Brain pericyte (primary cell): ENCODE measurements around the gene SCFD2.
"Not testable (repeated sequence)": the region's sequence is repeated elsewhere in the genome, so short reads cannot be mapped to it uniquely, and the experiment has no call there.

Experiments used
- DNase-seq: peaks from one replicate; pipeline ENCODE4 v3.0.0-alpha.2; 2012; ENCODE audit warnings: low read depth, low spot score

SCFD2 gene

DNA sequence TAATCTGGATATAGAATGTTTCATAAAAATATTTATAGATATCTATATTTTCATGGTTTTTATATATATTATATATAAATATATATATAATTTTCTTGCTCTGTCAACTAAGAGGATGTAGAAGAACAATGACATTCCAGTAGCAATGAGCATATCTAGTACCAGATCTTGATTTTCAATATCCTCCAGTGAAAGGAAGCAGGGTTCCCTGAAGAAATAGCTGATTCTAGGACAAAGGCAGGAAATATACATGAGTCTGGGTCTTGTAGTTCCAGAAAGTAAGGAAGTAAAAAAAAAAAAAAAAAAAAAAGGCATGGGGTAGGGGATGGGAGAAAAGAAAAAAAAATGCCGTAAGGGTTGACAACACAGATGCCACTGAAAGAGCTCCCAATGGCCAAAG lies 262.4 kb downstream of the SCFD2 start:
- no peak for DNase-seq

DNA sequence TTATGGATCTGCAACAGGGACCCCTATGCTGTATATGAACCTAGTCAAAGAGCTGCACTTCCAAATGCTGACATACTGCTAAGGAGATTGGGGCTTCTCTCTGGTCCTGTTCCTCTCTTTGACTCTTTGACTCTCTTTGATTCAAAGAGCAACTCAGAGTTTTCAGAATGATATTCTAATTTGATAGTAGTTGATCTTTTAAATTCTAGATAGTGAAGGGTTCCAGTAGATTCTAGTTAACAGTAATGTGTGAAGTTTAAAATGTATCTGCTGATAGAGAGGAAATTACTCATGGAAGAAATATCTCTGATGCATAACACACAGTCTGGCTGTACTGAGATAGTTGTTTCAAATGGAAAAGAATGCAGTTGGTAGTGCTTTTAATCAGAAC lies 264.7 kb downstream of the SCFD2 start:
- no peak for DNase-seq

DNA sequence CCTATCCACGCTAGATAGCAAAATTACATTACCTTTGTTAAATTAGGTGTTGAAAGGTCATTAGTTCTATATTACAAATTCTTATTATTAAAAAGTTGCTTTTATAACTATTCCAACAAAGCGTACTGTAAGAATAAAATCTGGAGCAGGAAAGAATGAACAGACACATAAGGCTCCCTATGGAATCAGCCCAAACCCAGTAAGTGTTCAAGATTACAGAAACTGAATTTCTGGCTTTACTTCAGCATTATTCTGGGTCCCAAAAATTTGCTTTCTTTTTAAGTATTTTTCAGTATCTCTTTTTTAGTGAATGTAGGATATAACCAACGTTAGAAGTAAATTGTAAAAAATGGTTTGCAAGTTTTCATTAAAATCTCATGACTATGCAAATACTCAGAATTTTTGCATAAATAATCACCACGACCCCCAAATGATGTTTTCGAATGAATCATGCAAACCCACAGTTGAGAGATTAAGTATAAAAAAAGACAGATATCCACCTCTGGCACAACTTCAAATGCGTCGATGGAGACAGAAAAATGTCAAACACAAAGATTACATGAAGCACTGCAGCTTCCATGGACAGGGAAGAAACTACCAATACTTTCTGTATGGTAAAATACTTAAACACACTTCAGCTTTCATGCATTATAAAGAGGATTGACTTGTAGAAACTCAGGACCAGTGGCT lies 265.2 kb downstream of the SCFD2 start:
- DNase-seq: no peak

DNA sequence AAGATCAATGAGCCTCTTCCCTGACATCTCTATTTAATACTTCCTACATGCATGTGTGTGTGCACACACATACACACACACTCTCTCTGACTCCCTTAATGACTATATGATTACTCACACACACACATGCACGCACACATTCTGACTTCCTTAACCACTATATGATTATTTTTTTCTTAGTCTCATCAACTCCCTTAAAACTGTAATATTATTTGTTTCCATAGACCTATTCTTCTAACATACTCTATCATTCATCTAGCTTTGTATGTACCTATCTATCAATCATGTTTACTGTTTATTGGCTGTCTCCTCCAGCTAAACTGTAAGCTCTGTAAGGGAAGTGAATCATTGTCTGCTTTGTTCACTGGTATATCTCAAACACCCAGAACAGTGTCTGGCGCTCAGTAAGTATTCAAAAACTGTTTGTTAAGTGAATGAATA lies 267.2 kb downstream of the SCFD2 start:
- no peak for DNase-seq

DNA sequence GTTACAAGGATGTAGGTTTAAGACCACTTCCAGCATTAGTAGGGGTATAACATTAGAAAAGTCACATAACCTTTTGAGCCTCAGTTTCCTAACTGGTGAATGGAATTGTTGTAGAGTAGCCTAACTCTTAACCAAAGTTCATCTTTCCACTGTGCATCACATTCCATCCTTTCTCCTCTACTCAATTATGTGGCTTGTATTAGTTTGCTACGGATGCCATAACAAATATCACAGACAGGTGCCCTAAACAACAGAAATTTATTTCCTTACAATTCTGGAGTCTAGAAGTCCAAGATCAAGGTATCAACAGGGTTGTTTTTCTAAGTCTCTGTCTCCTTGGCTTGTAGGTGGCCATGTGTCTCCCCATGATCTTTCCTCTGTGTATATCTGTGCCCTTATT lies 271.8 kb downstream of the SCFD2 start:
- DNase-seq: no peak

DNA sequence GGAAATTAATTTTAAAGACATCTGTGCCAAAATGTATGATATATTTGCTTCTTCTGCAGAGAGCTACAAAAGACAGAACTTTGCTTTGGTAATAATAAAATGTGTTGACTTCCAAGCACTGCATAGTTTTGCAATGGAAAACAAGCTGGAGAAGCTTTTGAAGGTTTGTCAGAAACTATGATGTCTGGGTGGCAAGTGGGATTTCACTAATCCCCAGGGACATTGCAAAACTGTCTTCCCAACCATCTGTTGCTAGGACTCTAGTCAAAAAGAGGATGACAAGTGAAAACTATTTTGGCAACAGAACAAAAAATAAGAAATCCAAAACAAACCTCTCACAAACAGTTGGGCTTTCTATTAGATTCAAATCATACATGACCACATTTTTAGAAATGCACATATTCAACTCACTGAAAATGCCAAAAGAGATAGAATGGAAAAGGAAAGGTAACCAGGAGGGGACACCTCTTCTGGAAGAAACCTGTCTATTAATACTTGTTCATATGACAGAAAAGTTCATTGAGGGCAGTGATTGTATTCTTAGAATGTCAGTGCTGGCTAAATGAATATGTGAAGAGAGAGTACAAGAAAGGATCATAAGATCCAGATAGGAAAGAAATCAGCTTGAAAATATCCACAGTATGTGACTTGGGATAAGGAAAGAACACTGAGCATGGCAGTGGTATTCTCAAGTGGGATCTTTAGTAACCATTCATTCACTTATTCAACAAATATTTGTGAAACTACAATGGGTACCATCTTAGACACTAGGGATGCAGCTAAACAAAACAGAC lies 275.7 kb downstream of the SCFD2 start:
- no peak for DNase-seq

DNA sequence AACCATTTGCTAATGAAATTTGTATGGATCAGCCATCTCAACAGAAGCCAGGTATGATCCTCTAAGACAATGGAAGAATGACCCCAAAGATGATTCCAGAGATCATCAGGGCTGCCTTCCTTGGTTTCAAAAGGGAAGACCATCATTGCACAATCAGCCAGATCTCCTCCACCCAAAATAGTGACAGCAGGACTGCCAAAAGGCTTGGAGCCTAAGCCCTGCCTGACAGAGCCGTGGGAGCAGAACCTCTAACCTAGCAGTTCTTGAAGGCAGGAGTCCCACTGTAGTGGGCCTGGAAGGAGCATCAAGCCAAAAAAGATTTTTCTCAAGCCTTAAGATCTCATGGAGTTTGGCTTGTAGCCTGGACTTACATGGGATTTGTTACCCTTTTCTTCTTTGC lies 277.7 kb downstream of the SCFD2 start:
- DNase-seq: no peak

DNA sequence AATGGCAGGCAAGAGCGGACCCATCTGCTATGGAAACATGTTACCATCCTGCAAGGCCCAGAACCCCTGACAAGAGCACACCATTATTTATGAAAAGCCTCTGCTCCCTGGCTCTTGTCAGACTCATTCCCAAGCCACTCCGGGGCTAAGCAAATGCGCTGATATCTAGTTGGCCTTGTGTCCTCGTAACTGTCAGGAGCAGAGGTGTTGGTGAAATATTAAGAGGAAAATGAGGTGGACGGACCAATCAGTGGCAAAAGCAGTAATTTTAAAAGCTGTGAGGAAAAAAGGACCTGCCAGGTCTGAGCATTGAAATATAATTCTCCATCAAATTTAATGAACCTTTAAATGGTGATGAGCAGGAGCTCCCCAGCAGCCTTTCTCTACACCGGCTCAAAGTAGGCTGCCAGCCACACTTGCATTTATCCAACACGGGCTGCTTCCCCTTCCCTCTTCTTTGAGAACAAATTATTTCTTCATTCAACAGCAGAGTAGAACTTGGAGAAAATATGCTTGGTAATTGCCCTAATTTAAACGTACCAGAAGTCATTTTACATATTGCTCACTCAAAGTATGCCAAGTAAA lies 289.4 kb downstream of the SCFD2 start:
- no peak for DNase-seq

DNA sequence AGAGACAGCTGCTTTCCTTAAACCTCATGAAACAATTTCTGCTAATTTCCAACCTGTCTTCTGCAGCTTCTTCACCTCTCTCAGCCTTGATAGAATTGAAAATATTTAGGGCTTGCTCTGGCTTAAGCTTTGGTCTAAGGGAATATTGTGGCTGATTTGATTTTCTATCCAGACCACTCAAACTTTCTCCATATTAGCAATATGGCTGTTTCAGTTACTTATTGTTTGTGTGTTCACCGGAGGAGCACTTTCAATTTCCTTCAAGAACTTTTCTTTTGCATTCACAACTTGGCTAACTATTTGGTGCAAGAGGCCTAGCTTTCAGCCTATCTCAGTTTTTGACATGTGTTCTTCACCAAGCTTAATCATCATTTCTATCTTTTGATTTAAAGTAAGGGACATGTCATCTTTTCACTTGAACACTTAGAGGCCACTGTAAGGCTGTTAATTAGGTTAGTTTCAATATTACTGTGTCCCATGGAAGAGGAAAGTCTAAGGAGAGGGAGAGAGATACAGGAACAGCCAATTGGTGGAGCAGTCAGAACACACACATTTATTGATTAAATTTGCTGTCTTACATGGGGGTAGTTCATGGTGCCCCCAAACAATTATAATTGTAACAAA lies 290.6 kb downstream of the SCFD2 start:
- no peak for DNase-seq

DNA sequence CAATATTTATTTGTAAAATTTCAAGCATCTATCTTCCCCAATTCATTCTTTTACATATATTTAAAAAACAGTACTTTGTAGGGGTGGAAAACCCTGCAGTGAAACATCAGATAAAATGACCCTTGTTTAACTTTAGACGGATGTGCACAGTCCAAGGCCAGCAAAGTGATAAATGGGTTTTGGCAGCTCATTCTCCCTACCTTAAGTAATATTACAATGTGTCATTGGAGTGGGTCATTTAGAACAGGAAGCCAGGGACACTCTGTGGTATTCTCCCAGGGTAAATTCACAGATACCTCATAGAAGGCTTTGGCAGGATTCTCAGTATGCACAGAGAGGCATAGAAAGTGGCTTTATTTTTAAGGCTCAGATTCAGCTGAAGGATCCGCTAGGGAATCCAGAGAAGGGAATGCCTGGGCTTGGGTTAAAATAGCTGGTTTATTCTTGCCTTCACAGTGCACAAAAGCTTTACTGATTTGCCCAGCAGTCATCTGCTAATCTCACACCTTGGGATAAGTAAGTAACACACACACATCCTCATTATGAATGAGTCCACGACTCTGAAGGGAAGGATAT lies 297.0 kb downstream of the SCFD2 start:
- DNase-seq: no peak

DNA sequence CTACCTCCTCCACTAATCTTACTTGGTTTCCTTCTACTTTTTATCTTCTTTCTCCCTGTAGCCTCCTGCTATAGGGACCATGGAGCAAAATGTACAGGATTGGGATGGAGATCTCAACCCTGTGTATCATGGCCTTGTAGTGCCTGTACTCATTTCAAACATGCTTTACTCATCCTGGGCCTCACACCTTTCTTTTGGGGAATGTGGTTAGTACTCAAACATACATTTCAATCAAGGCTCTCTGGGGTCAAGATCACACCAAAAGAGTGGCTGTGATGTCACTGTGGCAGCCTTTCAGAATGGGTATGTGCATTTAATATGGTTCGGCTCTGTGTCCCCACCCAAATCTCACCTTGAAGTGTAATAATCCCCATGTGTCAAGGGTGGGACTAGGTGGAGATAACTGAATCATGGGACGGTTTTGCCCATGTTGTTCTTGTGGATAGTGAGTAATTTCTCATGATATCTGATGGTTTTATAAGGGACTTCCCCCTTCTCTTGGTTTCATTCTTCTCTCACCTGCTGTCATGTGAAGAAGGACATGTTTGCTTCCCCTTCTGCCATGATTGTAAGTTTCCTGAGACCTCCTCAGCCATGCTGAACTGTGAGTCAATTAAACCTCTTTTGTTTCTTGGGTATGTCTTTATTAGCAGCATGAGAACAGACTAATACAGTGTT lies 298.6 kb downstream of the SCFD2 start:
- DNase-seq: no peak

DNA sequence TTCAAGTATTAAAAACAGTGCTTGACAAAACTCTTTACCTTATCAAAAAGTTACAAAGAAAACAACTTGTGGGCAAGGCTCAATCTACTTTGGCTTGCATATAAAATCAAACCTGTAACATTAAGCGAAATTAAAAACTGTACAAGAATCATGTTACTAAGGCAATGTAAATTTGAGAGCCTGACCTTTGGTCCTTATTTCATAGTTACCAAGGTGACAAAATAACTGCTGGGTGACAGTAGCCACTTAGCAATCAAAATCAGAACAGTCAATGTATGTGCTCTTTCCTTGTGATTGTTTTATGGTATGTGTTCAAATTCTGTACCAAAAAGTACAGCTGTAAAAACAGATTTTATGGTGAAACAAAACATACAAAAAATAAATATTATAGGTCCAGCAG lies 299.7 kb downstream of the SCFD2 start:
- no peak for DNase-seq

DNA sequence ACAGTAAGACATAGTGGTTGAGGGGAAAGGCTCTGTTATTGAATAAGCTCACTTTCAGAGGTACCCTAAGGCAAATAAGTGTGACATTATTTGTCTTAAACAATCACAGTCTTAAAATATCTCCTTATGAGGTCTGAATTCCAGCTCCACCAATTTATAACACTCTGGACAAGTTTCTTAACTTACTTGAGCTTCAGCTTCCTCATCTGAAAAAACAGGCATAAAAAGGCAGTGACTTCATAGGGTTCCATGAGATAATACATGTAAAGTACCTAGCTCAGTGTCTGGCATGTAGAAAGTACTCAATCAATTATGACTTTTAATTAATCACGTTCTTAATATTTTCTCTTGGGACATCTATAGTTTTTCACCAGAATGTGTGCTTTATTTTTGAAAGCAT lies 301.3 kb downstream of the SCFD2 start:
- DNase-seq: no peak

DNA sequence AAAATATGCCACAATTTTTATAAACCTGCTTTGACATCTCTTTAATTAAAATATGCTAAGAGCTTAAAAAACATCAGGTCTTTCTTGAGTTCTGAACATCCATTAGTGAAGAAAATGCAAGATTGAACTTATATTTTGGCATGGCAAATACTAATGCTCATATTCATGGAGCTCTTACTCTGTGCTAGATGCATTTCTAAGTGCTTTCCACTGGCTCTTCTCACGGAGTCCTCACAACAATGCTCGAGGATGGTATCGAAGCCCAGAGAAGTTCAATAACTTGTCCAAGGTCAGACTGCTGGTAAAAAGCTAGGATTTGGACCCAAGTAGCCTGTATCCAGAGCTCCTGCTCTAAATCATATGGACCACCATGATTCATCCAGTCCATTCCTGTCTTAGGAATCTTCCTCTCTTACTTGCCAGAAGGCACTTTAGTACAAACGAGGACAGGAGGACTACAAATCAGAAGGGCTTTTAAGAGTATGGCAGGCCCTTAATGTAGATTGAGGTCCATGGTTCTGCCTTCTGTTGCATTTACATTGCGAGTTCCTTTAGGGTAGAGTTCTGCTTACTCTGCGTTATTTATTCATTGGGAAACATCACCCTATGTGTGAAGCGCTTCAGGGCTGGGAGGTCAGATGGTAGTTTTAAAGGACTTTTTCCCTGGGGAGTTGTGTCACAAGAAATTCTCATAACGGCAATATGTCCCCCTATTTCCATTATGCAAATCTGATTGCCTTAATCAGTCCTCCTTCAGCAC lies 304.6 kb downstream of the SCFD2 start:
- no peak for DNase-seq

DNA sequence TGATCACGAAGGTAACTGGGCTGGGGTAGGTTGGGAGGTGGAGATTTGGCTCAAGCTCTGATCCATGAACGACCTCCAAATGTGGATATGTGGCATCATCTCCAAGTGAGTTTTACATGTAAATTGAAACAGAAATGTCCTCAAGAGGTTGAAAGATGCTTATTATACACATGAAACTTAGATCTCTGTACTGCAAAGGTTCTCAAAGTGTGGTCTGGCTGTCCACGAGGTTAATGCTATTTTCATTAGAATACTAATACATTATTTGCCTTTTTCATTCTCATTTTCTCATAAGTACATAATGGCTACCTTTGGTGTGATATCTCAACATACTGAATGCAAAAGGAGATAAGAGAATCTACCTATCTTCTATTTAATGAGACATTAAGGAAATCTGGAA lies 305.6 kb downstream of the SCFD2 start:
- DNase-seq: no peak

DNA sequence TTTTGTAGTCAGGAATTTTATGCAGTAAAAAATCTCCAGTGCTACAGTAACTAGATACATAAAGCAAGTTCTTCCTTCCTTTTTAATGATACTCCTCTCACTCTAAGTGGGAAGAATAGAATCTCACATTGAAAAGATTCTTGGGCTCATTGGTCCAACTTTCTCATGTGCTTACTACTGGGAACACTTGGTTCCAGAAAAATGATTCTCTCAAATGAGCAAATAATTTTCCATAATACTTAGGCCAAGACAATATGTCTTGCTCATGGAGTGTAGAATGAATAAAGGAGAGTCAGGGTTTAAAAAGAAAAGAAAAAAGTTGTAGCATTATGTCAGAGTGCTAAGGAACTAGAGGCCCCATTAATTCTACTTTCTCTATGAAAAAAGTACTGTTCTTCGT lies 306.0 kb downstream of the SCFD2 start:
- DNase-seq: no peak

DNA sequence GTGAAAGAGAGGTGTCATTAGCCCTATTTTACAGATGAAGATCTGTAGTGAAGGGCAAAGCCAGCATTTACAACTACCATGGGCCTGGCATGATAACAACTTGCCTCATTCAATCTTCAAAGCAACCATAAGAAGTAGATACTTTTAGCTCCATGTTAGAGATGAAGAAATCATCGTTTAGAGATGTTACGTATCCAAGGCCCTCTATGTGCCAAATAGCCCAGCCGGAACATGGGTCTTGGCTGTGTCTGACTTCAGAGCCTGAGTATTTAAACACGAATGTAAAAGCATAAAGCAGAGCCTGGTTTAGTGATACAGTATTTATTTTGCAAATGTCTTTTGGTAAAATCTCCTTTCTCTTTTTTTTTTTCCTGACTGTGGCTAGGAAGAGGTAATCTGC lies 306.6 kb downstream of the SCFD2 start:
- no peak for DNase-seq

DNA sequence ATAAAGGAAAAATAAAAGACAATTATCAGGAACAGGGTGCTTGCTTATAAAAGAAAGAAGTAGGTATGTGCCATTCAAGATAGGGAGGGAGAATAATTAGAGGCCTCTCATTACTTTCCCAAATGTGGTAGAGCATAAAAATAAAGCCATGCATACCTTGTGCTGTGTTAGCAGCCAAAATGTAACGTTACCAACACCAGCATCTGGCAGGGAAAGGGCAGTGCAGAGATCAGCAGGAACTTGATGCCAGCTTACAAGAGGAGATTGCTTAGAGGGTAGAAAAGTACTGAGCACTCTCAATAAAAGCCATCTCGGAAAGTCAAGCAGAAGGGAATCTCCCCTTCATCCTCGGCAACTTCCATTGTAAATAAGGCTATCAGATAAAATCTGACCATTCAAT lies 308.2 kb downstream of the SCFD2 start:
- DNase-seq: no peak

DNA sequence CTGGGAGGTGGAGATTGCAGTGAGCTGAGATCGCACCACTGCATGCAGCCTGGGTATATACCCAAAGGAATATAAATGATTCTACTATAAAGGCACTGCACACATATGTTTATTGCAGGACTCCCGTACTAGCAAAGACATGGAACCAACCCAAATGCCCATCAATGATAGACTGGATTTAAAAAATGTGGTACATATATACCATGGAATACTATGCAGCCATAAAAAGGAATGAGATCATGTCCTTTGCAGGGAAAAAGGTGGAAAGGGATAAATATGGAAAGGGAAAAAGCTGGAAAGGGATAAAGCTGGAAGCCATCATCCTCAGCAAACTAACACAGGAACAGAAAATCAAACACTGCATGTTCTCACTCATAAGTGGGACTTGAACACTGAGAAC lies 308.8 kb downstream of the SCFD2 start:
- not testable (repeated sequence) for DNase-seq

DNA sequence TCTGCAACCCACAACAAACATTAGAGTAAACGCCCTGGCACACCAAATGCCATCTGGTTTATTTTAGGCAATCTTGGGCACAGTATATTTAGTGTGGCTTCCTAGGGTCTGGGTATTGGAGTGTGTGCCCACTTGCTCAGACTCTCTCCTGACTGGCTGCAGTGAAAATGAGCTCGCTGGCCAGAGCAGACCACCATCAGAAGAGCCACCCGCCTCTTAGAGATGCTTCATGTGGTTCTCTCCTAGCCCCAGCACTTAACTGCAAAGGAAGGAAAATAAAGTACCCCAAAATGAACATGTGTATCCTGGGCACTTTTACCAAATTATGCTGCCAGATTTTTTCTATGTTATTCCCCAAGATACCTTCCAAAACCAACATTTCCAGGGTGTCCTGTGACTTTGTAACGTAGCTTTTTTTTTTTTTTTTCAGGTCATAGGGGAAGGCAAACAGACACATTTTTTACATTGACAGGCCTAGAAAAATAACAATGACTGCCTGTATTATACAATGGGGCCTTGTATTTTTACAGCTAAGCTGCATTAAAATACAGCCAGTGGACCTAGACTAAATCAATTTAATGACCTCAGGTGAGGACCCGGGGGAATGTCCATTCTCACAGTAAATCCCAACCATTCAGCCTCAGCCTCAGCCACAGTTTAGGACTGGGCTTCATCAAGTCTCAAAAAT lies 310.0 kb downstream of the SCFD2 start:
- no peak for DNase-seq
